HG02884 (cell line): ENCODE results near the gene PSEN1.
"Not testable (repeated sequence)": the region's sequence is repeated elsewhere in the genome, so short reads cannot be mapped to it uniquely, and the experiment has no call there.

Source experiments
- ATAC-seq: cut with Tn5 transposase; IDR thresholded peaks from one replicate; pipeline ENCODE4 v1.9.1; 2021; ENCODE audit warnings: mild to moderate bottlenecking, moderate library complexity; ENCODE audit not compliant: unreplicated experiment

Gene PSEN1

DNA sequence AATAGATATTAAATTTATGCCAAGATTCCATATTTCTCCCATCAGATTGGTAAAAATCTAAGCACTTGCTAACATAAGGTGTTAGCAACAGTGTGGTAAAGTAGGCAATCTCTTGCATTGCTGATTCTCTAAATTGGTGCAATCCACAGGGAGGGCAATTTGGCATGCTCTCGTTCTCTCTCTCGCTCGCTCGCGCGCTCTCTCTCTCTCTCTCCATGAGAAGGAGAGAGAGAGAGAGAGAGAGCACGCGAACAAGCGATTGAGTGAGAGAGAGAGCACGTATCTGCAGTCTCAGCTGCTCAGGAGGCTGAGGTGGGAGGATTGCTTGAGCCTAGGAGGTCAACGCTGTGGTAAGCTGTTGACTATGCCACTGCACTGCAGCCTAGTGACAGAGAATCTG lies 25.9 kb downstream of the PSEN1 start:
- no peak for ATAC-seq

DNA sequence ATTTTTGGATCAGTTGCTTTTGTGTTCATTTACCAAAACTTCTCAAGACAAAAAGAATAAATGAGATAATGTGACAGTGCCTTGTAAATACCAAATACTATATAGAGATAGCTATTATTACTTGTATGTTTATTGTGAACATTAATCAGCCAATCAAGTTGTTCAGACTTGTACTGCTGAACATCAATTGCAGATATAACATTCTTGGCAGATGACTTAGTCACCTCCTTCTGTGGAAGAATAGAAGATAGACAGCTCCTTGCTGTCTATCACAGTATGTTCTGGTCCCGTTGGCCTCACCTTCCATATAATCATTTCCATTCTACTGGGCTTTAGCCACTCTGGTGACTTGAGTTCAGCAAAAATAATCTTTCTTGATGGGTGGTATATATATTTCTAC lies 30.1 kb downstream of the PSEN1 start:
- no peak for ATAC-seq

DNA sequence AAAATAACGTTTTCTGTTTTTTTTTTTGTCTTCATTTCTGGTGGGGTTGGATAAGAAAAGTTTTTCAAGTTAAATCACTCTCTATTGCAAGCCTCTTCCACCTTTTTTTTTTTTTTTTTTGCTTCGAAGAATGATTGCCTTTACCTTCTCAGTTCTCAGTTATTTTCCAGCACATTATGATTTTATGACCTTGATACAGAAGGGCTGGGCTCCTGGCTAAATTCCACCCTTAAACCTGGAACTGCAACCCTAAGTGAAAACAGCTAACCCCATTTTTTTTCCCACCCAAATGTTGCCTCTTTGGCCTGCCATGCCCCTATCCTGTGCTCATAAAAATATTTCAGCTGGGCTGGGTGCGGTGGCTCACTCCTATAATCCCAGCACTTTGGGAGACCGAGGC lies 31.4 kb downstream of the PSEN1 start:
- no peak for ATAC-seq

DNA sequence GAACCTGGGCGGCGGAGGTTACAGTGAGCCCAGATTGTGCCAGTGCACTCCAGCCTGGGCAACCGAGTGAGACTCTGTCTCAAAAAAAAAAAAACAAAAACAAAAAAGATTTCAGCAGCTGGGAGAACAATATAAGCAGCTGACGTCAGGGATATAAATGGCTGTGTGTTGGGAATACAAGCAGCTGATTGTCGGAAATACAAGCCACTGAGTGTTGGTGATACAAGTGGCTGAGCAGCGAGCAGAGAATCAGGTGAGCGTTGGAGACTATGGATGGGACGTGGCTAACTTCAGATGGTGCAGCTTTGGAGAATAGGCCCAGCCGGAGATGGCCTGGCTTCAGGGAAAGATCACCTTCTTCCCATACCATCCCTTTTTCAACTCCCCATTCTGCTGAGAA lies 32.0 kb downstream of the PSEN1 start:
- ATAC-seq: no peak

DNA sequence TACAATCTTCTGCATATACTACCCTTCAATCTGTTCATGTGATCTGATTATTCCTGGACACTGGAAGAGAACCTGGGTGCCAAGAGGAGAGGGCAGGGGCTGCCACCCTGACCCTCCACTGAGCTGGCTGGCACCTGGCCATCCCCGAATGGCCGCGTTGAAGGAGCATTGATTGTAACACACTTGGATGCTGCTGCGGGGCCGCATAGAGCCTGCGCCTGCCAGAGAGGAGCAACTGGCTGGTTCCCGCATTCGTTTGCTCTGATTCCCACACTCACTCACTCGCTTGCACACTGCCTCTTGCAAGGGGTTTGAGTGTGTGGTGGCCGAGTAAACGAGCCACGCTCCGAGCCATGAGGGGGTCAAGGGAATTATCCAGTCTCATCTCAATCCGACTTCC lies 32.4 kb downstream of the PSEN1 start:
- ATAC-seq: no peak

DNA sequence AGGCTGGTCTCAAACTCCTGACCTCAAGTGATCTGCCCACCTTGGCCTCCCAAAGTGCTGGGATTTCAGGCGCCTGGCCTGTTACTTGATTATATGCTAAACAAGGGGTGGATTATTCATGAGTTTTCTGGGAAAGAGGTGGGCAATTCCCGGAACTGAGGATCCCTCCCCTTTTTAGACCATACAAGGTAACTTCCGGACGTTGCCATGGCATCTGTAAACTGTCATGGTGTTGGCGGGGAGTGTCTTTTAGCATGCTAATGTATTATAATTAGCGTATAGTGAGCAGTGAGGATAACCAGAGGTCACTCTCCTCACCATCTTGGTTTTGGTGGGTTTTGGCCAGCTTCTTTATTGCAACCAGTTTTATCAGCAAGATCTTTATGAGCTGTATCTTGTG lies 33.5 kb downstream of the PSEN1 start:
- not testable (repeated sequence) for ATAC-seq

DNA sequence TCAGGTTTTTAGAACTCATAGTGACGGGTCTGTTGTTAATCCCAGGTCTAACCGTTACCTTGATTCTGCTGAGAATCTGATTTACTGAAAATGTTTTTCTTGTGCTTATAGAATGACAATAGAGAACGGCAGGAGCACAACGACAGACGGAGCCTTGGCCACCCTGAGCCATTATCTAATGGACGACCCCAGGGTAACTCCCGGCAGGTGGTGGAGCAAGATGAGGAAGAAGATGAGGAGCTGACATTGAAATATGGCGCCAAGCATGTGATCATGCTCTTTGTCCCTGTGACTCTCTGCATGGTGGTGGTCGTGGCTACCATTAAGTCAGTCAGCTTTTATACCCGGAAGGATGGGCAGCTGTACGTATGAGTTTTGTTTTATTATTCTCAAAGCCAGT lies 34.4 kb downstream of the PSEN1 start:
- ATAC-seq: no peak

DNA sequence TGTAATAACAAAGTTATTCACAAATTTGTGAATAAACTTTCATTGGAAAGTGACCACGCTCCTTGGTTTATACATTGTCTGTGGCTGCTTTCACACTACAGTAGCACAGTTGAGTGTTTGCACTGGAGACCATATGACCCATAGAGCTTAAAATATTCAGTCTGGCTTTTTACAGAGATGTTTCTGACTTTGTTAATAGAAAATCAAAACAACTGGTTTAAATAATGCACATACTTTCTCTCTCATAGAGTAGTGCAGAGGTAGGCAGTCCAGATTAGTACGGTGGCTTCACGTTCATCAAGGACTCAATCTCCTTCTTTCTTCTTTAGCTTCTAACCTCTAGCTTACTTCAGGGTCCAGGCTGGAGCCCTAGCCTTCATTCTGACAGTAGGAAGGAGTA lies 36.2 kb downstream of the PSEN1 start:
- no peak for ATAC-seq

DNA sequence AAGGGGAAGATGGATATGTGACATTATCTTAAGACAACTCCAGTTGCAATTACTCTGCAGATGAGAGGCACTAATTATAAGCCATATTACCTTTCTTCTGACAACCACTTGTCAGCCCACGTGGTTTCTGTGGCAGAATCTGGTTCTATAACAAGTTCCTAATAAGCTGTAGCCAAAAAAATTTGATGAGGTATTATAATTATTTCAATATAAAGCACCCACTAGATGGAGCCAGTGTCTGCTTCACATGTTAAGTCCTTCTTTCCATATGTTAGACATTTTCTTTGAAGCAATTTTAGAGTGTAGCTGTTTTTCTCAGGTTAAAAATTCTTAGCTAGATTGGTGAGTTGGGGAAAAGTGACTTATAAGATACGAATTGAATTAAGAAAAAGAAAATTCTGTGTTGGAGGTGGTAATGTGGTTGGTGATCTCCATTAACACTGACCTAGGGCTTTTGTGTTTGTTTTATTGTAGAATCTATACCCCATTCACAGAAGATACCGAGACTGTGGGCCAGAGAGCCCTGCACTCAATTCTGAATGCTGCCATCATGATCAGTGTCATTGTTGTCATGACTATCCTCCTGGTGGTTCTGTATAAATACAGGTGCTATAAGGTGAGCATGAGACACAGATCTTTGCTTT lies 36.9 kb downstream of the PSEN1 start:
- no peak for ATAC-seq

DNA sequence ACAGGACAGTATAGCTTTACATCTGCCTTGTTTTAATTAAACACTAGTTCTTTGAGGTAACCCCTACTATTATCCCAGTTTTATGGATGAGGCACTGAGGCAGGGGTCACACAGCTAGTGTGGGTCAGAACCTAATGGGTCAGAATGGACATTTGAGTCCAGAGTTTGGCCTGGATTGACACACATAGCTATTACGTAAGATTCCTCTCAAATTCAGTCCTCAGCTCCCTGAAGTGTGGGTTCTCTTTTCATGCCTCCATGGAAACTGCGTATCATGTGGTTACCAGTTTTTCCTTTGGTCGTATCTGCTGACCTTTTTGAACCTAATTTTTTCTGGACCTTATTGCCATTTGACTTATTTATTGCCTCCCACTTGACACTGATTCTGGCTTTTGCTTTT lies 40.4 kb downstream of the PSEN1 start:
- no peak for ATAC-seq

DNA sequence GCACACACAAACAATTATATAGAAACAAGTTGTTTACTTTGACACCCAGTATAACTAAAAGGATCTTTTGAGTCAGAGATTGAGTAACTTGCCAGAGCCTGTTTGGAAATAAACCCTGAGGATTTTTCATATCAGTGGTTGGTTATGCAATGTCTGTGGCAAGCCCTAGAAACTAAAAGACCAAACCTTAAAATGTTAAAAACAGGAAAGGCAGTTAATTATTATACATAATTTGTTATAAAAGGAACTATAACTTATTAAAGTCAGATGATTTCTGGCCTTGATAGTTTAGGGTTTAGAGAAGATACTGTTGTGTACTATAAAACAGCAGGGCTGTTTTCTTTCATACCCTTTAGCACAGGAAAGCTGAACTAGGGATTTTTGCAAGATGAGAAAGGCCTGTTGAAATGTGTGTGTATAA lies 44.1 kb downstream of the PSEN1 start:
- no peak for ATAC-seq

DNA sequence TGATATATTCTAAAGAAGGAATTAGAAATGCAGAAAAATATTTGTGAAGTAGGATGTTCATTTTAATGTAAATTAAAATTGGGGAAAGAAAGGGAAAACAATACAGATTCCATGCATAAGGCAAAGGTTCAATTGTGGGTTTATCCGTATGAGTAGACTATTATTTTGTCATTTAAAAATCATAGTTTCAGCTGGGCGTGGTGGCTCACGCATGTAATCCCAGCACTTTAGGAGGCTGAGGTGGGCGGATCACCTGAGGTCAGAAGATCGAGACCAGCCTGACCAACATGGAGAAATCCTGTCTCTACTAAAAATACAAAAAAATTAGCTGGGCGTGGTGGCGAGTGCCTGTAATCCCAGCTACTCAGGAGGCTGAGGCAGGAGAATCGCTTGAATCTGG lies 44.7 kb downstream of the PSEN1 start:
- not testable (repeated sequence) for ATAC-seq

DNA sequence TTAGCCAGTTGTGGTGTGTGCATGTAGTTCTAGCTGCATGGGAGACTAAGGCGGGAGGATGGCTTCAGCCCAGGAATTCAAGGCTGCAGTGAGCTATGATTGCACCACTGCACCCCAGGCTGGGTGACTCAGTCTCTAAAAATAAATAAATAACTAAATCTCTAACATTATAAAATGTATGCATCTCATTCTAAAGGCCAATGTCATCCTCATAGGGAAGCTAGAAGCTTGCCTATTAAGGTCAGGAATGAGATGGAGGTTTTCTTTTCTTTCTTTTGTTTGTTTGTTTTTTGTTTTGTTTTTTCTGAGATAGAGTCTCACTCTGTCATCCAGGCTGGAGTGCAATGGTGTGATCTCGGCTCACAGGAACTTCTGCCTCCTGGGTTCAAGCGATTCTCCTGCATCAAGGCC lies 52.2 kb downstream of the PSEN1 start:
- no peak for ATAC-seq

DNA sequence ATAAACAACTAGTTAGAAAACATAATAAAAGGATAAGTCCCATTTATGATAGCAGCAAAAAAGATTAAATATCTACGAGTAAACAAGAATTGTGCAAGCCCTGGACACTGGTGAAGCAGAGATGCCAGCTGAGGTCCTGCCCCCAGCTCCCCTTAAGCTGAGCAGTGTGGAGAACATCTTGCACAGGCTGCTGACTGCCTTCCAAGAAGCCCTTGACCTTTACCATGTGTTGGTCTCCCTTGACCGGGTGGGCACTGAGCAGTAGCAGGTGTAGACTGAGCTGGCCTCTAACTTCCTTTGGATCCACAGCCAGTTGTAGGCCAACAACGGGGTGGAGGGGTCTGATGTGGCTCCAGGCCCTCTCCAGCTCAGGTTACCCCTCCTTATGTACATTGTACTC lies 53.3 kb downstream of the PSEN1 start:
- no peak for ATAC-seq

DNA sequence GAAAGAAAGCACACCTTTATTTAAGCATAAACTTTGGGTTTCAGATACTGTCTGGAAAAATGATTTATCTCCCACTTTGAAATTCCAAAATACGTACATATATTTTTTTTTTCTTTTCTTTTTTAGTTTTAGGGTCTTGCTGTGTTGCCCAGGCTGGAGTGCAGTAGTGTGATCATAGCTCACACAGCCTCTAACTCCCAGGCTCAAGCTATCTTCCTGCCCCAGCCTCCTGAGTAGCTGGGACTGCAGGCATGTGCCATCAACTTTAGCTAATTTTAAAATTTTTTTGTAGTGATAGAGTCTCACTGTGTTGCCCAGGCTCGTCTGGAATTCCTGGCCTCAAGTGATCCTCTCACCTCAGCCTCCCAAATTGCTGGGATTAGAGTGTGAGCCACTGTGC lies 55.1 kb downstream of the PSEN1 start:
- ATAC-seq: no peak

DNA sequence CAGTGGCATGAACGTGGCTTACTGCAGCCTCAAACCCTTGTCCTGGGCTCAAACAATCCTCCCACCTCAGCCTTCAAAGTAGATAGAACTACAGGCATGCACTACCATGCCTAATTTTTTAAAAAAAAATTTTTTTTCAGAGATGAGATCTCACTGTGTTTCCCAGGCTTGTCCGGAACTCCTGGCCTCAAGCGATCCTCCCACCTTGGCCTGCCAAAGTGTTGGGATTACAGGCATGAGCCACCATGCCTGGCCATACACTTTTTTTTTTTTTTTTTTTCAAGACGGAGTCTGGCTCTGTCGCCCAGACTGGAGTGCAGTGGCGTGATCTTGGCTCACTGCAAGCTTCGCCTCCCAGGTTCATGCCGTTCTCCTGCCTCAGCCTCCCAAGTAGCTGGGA lies 58.0 kb downstream of the PSEN1 start:
- not testable (repeated sequence) for ATAC-seq

DNA sequence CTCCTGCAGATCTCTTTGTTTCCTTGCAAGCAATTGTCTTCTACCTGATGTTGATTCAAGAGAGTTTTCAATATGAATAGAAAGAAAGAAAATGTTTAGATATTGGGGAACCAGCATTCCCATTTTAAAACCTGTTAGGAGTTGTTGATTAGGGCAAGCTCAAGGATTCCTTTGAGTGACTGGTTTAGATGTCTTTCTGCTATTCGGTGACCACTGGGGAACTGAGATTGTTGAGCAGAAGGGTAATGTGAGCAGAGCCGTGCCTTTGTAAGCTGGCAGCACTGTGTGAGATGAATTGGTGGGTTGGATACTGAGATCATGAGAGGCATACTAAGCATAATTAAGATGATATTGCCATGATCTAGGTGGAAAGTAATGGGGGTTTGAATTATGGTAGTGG lies 61.9 kb downstream of the PSEN1 start:
- no peak for ATAC-seq

DNA sequence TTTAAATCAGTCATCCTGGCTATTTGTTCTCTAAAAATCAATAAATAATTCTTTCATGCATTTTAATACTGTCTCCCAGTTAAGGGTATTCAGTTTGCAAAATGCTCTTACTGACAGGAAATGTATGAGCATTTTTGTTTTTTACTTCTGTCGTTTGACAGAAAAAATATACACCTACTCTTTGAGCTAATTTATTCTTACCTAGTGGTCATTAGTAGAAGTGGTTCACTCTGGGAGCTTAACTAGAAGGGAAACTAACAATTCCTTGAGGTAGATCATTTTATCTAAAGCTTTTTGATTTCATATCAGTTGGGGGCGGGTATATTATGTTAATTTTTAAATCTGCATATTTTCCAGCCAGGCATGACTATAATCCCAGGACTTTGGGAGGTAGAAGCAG lies 67.2 kb downstream of the PSEN1 start:
- no peak for ATAC-seq

DNA sequence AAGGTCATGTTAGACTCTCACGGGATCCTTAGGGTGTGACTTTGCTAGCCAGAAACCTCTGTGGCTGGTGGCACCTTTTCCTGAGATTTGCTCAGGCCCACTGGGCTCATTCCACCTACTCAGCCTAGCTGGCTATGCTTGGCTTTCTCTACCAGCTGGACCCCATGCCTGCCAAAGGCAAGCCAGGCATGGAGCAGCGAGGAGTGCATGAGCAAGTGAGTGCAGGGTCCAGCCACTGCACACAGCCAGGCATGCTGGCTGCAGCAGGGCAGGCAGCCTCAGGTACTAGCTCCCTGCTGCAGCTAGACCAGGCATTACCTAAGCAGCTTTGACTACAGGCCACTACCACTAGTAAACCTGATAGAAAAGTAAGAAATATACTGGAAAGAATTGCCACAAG lies 71.3 kb downstream of the PSEN1 start:
- no peak for ATAC-seq

DNA sequence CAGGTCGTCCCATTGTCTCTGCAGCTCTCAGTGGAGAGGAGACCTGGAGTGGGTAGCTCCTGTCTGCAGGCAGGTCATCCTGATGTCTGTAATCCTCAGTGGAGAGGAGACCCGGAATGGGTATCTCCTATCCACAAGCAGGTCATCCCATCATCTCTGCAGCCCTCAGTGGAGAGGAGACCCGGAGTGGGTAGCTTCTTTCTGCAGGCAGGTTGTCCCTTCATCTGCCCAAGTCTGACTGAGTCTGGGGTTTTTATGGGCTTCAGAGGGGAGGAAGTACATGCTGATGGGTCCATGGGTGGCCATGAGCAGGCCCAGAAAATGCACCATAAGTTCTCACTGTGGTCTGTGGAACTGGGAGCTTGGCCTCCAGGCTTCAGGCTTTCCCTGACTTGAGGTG lies 72.1 kb downstream of the PSEN1 start:
- ATAC-seq: no peak

DNA sequence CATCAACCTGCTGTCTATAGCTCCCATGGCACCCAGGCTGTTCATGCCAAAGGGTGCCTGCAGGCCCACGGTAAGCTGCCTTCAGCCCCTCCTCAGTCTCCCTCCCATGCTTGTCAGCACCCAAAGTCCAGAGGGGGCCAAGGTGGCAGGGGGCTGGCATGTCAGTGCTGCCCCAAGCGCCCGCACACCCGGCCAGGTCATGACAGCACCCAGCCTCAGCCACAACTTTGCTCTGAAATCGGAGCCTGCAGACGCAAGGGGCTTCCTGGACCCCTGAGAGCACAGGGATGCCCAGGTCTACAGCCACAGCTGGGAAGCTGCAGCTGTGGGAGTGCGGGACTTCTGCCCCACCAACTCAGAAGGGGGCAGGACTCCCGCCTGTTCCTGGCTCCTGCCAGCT lies 72.5 kb downstream of the PSEN1 start:
- no peak for ATAC-seq

DNA sequence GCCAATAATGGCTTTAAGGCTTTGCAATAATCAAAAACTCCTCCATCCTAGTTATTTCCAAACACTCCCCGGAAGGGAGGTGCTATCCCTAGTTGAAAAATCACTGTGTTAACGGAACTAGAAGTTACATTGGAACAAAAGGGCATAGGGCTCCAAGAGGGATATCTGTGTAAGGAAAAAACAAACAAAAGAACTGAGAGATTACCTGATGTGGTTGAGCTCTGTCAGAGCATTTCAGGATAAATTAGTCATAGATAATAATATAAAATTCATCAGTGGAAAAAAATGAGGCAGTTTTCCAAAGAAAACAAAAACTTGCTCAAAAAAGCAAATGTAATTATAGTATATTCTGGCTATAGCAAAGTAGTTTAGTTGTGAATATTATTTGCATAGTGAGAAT lies 73.6 kb downstream of the PSEN1 start:
- ATAC-seq: no peak

DNA sequence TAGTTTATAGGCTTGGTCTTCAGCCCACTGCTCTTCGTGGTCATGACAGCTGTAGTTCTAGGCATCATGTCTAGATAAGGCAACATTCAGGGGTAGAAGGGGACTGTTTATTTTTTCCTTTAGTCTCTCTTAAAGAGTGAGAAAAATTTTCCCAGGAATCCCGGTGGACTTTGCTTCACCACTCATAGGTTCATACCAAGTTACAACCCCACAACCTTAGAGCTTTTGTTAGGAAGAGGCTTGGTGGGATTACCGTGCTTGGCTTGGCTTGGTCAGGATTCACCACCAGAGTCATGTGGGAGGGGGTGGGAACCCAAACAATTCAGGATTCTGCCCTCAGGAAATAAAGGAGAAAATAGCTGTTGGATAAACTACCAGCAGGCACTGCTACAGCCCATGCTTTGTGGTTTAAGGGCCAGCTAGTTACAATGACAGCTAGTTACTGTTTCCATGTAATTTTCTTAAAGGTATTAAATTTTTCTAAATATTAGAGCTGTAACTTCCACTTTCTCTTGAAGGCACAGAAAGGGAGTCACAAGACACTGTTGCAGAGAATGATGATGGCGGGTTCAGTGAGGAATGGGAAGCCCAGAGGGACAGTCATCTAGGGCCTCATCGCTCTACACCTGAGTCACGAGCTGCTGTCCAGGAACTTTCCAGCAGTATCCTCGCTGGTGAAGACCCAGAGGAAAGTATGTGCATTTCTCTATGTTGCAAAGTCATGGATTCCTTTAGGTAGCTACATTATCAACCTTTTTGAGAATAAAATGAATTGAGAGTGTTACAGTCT lies 75.1 kb downstream of the PSEN1 start:
- no peak for ATAC-seq
